ENCODE results near the gene MATR3.

Gene MATR3

DNA sequence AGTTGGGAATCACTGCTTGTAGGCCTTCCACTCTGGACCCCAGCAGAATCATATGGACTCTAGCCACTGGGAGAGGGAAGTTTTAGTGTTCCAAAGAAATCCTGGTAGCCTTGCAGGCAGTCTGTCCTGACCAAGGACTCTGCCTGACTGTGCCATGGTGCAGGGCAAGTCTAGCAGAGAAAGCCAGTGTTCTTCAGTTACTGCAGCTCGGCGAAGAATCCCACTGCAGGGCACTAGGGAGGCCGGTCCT is 20.3 kb upstream of the MATR3 start:
- DNase-seq = no peak

DNA sequence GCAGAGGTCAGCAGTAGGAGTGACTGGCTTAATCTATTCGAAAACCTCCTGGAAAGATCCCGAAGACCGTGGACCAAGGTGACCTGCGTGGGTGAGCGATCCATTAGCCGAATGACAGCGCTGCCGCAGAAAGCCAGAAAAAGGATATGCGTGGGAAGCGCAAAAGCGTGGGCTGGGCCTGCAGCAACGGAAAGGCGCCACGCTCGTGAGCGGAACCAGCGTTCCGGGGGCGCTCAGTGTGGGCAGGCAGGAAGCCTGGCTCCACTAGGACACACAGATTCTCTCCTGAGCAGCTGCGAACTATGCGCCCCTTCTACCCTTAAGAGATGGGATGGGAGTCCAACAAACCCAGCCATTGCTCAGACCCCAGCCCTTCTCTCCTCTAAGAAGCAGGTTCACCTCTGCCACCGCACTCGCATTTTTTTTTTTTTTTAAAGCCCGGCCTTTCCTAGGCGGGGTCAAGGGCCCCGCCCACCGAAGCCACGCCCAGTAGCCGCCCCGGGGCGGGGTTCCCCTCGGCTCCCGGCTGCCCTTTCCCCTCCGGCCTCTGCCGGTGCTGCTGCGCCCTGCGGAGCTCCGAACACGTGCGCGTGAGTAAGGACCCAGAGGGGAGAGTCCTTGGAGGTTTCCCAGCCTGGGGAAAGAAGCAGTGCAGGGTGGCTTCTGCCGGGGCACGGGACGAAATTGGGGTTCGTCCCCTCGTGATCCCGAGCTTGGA is 19.8 kb upstream of the MATR3 start:
- peak; percentile 80 for DNase-seq

DNA sequence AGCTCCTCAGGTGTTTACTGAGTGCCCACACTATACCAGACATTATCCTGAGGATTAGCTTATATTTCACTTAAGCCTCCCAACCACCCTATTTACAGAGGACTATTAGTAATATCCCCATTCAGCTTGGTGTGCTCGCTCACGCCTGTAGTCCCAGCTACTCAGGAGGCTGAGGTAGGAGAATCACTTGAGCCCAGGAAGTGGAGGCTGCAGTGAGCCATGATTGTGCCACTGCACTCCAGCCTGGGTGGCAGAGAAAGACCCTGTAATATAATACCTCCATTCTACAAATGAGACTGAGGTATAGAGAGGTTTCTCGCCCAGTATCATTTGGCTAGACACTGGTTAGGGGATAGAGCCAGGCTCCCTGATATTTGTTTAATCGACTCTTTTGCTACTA is 18.0 kb upstream of the MATR3 start:
- DNase-seq = no peak

DNA sequence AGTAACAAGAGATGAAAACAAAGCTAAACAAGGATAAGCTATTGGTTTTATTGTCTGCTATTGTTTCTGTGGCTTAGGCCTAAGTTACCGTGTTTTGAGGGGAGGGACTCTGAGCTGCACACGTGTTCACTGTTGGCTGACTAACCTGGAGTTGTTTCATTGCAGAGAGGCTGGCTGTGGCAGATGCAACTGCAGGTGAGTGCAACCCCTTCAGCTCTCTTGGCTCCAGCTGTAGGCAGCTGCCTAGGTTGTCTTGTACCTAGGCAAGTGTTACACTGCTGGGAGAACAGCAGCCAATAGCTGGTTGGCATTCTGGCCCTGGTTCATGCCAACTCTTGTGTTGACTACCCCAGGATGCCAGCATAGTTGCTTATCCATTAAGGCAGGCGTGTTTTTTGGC is 17.6 kb upstream of the MATR3 start:
- no peak for DNase-seq

DNA sequence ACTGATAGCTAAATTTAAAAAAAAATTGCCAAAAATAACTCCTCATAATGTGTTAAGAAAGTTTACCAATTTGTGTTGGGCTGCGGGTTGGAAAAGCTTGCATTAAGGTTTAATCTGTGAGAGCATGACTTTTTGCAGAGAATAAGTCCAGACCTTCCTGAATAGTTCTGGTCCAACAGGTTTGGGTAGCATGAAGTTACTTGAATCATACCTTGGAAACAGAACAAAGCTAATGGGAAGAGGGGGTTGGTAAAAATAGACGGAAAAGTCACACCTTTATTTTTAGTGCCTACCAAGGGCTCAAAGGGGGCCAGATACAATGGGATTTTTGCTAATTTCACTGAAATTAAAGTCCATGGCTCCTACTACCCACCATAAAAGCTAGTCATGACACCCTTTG is 17.1 kb upstream of the MATR3 start:
- DNase-seq = no peak

DNA sequence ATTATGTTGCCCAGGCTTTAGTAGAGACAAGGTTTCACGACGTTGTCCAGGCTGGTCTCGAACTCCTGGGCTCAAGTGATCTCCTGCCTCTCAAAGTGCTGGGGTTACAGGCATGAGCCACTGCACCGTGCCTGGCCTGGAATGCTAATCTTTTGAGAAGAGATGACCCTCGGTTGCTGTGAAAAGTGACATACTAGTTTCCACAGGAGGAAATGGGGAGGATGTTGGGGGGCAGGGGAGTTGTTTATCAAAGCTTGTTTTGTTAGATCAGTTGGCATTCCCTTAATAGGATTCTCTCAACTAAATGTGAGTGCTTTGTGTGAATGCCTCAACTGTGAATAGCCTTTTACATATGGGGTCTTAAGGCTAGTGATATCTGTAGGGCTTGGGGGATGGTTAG is 16.4 kb upstream of the MATR3 start:
- DNase-seq = peak in 1 of 2 donors; percentile 30

DNA sequence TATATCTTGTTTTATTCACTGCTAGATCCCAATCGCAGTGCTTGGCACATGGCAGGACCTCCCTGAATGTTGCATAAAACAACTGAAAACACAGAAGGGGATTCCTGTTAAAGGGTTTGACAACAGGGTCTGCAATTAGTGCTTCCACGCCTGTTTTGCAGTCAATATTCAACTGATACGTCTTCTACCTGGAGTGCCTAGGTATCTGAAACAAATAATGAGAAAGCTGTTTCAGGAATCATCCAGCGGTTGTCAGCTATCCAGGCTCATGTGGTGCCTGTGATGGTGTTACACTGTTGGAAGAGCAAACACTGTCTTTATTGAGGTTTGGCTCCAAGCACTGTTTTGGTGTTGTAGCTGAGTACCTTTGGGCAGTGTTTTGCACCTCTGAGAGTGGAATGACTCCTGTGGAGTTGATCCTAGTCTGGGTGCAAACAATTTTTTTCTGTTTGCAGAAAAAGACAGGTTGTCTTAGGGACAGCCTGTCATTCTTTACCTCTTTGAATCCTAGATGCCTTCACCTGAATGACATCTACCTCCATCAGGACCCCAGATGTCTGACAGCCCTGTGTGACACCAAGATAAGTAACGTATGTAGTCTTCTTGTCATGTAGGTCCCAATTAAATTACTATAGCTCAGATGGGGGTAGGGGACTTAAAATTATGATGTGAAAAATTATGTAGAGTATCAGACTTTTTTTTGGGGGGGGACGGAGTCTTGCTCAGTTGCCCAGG is 14.8 kb upstream of the MATR3 start:
- DNase-seq = no peak

DNA sequence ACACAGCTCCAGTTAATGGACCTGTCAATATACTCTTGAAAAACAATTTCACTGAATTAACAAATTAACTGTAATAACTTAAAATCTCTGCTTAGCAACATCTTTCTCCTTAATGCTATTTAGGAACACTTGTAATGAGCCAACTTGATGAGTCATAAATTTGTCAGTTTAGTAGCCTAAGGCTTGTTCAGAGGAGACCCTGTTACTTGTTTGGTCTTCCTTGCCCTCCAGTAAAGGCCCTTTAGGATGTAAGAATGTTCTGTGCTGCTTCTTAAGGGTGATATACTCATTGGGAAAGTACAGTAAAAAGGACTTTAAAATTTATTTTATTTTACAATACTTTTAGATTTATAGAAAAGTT is 11.4 kb upstream of the MATR3 start:
- DNase-seq = no peak

DNA sequence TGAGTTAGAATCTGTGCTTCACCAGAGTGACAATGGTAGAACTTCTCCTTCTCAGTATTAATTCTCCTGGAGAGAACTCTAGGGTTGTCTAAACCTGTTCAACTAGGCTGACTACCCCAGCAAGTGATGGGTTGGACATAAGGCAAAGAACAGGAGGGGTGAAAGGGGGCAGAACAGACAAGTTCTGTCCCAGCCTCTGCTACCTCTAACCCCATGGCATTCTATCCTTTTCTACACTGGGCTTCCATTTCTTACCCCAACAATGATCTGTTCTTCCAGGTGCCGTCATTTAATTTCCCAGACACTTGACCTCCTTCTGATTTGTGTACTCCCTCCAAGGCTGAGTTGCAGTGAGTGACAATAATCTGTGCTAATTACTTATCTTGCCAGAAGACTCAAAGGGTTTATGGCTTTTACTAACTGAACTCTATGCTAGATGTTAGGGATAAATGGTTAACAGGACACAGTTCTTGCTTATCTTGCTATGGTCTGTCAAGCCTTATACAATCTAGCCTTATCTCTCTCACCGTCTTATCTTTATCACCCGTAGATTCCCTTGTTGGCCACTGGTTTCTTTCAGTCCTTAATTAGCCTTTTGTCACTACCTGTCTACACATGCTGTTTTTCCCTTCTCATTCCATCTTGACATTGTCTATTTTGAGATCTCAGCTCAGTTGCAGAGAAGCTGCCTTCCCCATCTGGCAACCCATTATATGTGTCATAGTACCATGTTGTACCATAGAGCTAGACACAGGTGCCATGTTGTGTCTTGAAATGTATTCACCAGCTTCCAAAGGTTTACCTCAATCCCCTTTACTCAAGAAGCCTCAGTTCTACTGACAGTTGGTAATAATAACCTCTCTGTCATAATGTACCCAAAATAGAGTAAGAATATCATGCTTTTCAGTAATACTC is 10.0 kb upstream of the MATR3 start:
- no peak for DNase-seq

DNA sequence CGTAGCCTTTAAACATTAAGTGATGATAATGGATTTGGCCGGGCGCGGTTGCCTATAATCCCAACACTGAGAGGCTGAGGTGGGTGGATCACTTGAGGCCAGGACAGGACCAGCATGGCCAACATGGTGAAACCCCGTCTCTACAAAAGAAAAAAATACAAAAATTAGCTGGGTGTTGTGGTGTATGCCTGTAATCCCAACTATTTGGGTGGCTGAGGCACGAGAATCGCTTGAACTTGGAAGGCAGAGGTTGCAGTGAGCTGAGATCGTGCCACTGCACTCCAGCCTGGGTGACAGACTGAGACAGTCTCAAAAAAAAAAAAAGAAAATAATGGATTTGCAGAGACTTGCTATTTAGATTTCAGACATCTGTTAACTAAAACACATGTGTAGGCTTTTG is 9.2 kb upstream of the MATR3 start:
- DNase-seq = no peak

DNA sequence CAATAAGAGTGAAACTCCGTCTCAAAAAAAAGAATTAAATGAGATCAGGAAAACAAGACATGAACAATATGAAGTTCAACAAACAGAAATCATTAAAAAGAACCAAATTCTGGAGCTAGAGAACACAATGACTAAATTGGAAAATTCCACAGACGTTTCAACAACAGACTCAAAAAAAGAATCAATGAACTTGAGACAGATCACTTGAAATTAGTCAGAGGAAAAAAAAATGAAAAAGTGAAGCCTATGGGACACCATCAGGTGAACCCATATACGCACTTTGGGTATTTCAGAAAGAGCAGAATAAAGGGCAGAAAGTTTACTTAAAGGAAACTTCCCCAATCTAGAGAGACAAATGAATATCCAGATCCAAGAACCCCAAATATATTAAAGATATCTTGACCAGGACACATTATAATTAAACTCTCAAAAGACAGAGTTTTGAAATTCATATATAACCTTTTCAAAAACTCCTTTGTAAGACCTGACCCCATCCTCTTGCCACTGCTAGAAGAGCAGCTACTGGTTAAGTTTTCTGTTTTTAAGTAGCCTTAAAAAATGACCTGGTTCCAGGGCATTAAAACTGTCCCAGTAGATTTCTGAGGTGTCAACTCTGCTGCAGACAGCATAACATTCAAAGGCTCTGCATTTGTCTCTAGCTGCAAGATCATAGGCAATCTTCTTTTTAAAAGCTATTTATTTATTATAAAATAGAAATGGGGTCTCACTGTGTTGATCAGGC is 7.7 kb upstream of the MATR3 start:
- DNase-seq = no peak

DNA sequence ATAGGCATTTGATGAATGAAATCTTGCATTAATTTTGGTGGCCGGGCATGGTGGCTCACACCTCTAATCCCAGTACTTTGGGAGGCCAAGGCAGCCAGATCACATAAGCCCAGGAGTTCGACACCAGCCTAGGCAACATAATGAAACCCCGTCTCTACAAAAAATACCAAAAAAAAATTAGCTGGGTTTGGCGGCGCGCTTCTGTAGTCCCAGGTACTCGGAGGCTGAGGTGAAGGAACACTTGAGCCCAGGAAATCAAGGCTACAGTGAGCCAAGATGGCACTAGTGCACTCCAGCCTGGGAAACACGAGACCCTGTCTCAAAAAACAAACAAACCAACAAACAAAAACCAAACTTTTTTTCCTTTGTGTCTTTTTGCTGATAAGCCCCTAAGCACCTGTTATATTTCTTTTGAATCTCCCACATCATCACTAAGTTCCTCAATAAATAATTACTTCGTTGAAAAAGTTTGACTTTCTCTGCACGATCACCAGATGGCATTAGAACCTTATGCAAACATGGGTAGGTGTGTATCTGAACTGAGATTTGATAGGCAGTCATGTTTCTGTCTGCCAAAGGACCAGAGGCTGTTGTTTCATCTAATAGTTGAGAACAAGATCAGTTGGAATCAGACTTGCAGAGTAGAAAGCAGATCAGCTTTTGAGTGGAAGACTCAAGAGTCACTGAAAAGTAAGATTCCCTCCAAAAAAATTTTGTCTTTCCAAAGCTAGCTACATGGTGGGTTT is 5.5 kb upstream of the MATR3 start:
- DNase-seq = no peak

DNA sequence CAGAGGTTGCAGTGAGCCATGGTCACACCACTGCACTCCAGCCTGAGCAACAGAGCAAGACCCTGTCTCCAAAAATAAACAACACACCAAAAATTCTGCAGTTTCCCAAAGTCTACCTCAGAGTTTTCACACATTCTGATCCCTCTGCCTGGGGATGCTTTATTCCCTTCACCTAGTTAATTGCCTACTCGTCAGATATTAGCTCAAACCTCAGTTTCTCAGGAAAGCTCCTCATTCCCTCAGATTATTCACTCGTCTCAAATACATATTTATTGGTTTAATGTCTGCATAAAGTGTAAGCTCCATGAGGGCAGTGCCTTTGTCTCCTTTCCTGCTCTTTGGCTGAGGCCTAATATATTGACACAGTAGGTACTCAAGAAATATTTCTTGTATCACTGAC is 2.5 kb upstream of the MATR3 start:
- DNase-seq = no peak

DNA sequence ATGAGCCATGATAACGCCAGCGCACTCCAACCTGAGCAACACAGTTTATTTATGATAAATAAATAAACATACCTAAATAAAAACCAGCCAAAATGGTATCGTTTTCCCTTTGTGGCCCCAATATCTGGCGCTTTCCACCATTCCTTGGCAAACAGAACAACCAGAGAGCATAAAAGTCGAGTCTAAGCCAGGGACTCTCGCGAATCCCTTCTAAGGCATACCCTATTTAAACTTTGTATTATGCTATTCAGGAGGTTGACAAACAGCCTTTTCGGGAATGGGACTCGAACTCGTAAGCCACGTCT is 386 bp upstream of the MATR3 start:
- DNase-seq = no peak

DNA sequence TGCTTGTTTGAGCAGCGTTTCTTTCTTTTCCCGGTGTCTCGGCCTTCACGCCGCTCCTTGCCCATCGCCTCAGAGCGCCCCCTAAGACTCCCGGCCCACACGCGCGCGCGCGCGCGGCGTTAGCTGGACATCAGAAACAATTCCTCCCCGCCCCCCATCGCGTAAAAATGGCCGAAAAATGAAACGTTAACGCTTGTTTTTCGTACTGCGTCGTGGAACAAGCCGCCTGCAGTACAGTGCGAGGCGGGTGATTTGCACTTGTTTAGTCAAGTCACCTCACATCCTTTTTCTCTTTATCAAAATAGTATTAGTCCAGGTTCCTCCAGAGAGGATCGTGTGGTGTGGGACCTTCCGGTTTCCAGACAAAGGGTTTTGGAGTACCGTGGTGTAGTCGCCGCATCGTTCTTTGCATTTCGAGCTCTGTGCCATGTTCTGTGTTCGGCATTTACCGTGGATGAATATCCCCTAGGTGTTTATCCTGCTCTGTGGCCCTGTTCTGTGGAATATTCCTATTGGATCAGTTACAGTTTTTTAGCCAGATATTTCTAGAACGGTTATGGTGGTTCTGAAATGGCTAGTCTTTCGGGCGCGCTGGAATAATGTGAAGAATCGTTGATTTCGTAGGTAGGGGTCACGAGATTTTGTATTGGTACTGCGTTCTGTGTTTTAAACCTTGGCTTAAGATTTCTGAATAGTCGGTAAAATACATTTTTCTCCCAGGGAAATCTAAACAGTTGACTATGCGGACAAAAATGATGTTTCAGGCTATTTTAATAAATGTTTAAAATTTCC is 1.0 kb downstream of the MATR3 start:
- DNase-seq = peak; percentile 72 to 81

DNA sequence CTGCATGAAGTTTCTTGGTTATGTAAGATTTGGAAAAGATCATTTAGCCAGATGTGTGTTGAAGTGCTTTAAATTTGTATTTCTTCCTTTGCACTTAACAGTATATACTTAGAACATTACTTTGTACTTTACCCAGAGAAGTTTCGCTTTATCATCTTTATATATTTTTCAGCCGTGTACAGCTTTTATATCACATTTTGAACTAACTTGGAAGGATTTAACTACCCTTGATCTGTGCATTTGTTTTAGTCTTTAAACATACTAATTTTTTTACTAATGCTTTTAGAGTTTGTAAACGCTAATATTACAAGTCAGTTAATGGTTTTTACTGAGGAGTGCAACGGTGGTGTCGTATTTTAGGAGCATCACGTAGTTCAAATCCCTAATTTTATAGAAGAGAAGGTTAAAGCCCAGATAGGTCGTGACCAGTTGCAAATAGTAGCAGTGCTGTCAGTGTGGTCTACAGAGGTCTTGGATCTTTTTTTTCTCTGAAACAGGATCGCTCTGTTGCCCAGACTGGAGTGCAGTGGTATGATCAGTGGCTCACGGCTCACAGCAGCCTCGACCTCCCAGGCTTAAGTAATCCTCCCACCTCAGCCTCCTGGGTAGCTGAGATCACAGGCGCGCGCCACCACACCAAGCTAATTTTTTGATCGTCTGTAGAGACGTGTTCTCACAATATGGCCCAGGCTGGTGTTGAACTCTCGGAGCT is 2.0 kb downstream of the MATR3 start:
- DNase-seq = no peak

DNA sequence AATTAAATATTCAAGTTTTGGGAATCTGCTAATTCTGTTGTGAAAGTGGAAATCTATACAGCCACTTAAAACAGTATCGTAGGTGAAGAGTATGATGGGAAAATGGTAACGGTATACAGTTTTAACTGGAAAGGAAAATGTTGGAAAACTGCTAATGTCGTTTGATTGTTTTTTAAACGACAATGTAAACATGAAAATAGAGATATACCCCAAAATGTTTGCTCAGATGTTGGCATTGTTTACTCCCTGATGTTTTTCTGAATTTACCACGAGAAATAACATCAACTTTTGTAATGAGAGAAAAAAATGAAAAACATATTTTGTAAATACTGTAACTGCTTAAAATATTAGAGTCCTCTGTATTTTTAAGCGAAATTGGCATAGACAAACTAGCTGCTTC is 2.7 kb downstream of the MATR3 start:
- DNase-seq = no peak

DNA sequence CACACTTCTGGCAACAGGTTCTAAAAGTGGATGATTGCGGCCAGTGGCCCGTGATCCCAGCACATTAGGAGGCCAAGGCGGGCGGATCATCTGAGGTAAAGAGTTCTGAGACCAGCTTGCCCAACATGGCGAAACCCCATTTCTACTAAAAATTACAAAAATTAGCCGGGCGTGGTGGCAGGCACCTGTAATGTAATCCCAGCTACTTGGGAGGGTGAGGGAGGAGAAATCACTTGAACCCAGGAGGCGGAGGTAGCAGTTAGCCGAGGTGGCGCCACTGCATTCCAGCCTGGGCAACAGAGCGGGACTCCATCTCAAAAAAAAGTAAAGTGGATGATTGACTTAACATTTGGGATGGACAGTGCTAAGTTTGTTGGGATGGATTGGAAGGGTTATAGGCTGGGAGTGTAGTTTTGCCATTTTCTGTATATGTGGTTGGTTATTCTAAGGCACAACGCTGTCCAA is 3.4 kb downstream of the MATR3 start:
- DNase-seq = no peak

DNA sequence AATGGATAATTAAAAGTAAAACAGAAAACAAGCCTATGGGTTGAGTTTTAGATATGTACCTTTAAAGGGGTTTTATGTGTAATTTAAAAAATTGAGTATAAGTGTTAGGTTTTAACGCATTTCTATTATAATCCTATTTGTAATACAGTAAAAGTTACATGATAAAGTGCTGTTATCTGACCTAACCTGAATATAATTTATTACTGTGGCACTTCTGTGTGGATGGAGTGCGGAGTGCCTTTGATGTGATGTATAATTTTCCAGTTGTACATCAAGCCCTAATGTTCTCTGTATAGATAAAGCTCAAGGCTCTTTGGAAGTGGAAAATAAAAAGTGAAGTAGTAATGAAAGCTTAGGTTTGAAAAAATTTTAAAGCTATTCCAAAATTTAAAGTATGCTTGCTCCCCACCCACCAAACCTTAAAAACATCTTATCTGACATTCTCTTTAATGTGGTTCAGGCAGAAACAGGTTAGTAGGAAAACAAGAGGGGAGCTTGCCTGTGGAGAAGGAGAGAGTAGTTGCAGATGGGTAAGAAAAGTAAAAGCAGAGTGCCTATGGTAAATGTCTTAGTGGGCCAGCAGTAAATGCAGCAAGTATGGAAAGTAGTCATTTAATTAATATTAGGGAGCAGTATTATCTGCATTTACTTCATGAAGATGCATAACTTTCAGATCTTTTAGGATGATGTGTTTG is 4.0 kb downstream of the MATR3 start:
- no peak for DNase-seq

DNA sequence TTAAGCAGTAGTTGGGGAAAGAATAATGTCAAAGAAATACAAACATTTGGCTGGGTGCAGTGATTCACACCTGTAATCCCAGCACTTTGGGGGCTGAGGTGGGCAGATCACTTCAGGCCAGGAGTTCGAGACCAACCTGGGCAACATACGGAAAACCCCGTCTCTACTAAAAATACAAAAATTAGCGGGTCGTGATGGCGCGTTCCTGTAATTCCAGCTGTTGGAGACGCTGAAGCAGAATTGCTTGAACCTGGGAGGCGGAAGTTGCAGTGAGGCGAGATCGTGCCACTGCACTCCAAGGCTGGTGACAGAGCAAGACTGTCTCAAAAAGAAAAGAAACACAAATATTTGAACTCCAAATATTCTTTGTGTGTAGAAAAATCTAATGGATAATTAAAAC is 4.7 kb downstream of the MATR3 start:
- DNase-seq = no peak

DNA sequence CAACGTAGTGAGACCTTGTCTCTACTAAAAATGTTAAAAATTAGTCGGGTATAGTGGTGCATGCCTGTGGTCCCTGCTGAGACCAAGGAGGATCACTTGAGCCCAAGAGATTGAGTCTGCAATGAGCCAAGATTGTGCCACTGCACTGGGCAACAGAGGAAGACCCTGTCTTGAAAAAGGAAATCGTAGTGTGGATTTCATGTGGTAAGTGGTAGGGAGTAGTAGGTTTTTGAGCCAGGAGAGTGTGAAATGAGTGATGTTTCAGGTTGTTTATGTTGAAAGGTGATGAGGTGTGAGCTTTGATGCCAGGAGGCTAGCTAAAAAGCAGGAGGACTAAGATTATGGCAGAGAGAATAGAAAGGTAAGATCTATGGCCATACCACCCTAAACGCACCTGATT is 5.9 kb downstream of the MATR3 start:
- no peak for DNase-seq
